HG02763 (cell line): ENCODE results near the gene RPL14.
"Not testable (repeated sequence)": the region's sequence is repeated elsewhere in the genome, so short reads cannot be mapped to it uniquely, and the experiment has no call there.

Experiments used
- ATAC-seq: cut with Tn5 transposase; IDR thresholded peaks from one replicate; pipeline ENCODE4 v1.9.1; 2021; ENCODE audit warnings: mild to moderate bottlenecking, moderate library complexity; ENCODE audit not compliant: unreplicated experiment

The RPL14 gene

GRCh38 chr3:40456940-40457823 is at the start of gene RPL14:
TSS of gene RPL14 (plus strand) at chr3:40457339. CDS start at chr3:40457472, 133 bp downstream.
- peak; percentile 69 for ATAC-seq

GRCh38 chr3:40407611-40408010 is 49.5 kb upstream of the RPL14 start:
- no peak for ATAC-seq

GRCh38 chr3:40414270-40414669 is 42.9 kb upstream of the RPL14 start:
- no peak for ATAC-seq

GRCh38 chr3:40417845-40418543 is 39.1 kb upstream of the RPL14 start:
- ATAC-seq: no peak

- no peak for ATAC-seq
Measured at GRCh38 chr3:40422861-40423260, 34.3 kb upstream of the RPL14 start.

GRCh38 chr3:40427045-40427669 is 30.0 kb upstream of the RPL14 start:
- no peak for ATAC-seq

- ATAC-seq: no peak
Measured at GRCh38 chr3:40432793-40433192, 24.3 kb upstream of the RPL14 start.

GRCh38 chr3:40437889-40438288 is 19.2 kb upstream of the RPL14 start:
- no peak for ATAC-seq

- ATAC-seq: no peak
Measured at GRCh38 chr3:40445062-40445461, 12.1 kb upstream of the RPL14 start.

- ATAC-seq: no peak
Measured at GRCh38 chr3:40445880-40446279, 11.3 kb upstream of the RPL14 start.

- no peak for ATAC-seq
Measured at GRCh38 chr3:40450438-40450837, 6.7 kb upstream of the RPL14 start.

- no peak for ATAC-seq
Measured at GRCh38 chr3:40451551-40451950, 5.6 kb upstream of the RPL14 start.

- ATAC-seq: no peak
Measured at GRCh38 chr3:40452057-40452456, 5.1 kb upstream of the RPL14 start.

GRCh38 chr3:40452562-40452875 is 4.6 kb upstream of the RPL14 start:
- ATAC-seq: no peak

- peak; percentile 93 for ATAC-seq
Measured at GRCh38 chr3:40452876-40453730, 4.0 kb upstream of the RPL14 start.

GRCh38 chr3:40453933-40454332 is 3.2 kb upstream of the RPL14 start:
- ATAC-seq: no peak

GRCh38 chr3:40455328-40455727 is 1.8 kb upstream of the RPL14 start:
- ATAC-seq: no peak

GRCh38 chr3:40456279-40456939 is 730 bp upstream of the RPL14 start:
- ATAC-seq: no peak

GRCh38 chr3:40458473-40458872 is 1.3 kb downstream of the RPL14 start:
- no peak for ATAC-seq

GRCh38 chr3:40460481-40460880 is 3.3 kb downstream of the RPL14 start:
- not testable (repeated sequence) for ATAC-seq
